ENCODE data around the gene TPO.

TPO gene

GRCh38 chr2:1546901-1547300, 133.6 kb downstream of the TPO start:
- Mint-ChIP-seq H3K27me3 (no peaks in the 10 kb centered on the region), H3K4me3 (no peak overlapping the region), H3K4me1 (ENCODE audit: low read depth) (peaks cover 6% of the 10 kb centered on the region), H3K9me3 (ENCODE audit: low read depth) (no peaks in the 10 kb centered on the region), H3K36me3 (no peaks in the 10 kb centered on the region), H3K27ac (no peak overlapping the region)

GRCh38 chr2:1548910-1549673, 135.8 kb downstream of the TPO start:
- Mint-ChIP-seq H3K4me3 (no peak overlapping the region), H3K27me3 (peaks cover 1% of the 10 kb centered on the region), H3K9me3 (ENCODE audit: low read depth) (no peaks in the 10 kb centered on the region), H3K36me3 (no peaks in the 10 kb centered on the region), H3K27ac (no peak overlapping the region), H3K4me1 (ENCODE audit: low read depth) (peaks cover 6% of the 10 kb centered on the region)

GRCh38 chr2:1550076-1550475, 136.8 kb downstream of the TPO start:
- no peaks in the 10 kb centered on the region for H3K9me3 Mint-ChIP-seq (ENCODE audit: low read depth)
- H3K4me1 Mint-ChIP-seq (ENCODE audit: low read depth) = peaks cover 6% of the 10 kb centered on the region
- H3K27ac Mint-ChIP-seq = no peak overlapping the region
- no peak overlapping the region for H3K4me3 Mint-ChIP-seq
- peaks cover 1% of the 10 kb centered on the region for H3K27me3 Mint-ChIP-seq
- H3K36me3 Mint-ChIP-seq = no peaks in the 10 kb centered on the region

DNA sequence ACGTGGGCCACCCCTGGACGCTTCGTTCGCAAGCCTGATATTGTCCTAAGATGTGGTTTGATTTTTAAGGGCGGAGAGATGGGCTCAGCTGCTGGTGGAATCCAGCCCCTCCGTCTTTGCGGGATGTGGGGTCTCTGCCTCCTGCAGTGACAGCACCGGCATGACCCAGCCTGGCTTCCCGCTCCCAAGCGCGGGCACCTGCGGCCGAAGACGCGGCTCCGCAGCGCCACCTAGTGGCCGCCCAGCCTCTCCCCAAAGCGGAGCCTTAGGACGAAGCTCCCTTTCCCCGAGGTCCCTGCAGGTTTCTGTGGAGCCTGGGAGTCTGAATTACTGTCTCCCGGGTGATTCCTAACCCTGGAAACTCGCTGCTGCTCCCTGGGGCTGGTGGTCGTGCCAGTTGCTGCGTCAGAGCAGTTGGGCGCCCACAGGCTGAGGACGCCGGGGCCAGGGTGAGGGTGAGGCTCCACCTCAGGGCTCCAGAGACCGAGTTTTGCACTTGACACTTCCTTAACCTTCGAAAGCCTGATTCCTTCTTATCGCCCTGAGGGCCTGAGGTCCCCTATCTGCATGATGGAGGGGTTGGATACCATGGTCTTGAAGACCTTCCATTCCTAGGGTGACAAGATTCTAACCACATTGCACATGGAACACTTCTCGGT, 137.5 kb downstream of the TPO start:
- H3K9me3 Mint-ChIP-seq (ENCODE audit: low read depth) = no peaks in the 10 kb centered on the region
- H3K27ac Mint-ChIP-seq = no peak overlapping the region
- H3K4me3 Mint-ChIP-seq = no peak overlapping the region
- H3K27me3 Mint-ChIP-seq = peaks cover 1% of the 10 kb centered on the region
- H3K36me3 Mint-ChIP-seq = no peaks in the 10 kb centered on the region
- peaks cover 6% of the 10 kb centered on the region for H3K4me1 Mint-ChIP-seq (ENCODE audit: low read depth)

DNA sequence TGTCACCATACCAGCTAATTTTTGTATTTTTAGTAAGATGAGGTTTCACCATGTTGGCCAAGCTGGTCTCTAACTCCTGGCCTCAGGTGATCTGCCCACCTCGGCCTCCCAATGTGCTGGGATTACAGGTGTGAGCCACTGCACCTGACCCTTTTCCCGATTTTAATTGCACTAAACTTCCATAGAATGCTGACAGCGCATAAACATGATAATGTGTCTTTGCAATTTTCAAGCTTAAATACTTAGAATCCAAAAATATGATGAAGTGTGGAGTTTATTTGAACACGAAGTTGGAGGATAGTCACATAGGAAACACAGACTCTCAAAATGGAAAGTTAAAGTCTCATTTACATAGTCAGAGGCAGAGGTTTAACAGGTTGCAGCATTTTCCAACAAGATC, 138.6 kb downstream of the TPO start:
- no peak overlapping the region for H3K27ac Mint-ChIP-seq

DNA sequence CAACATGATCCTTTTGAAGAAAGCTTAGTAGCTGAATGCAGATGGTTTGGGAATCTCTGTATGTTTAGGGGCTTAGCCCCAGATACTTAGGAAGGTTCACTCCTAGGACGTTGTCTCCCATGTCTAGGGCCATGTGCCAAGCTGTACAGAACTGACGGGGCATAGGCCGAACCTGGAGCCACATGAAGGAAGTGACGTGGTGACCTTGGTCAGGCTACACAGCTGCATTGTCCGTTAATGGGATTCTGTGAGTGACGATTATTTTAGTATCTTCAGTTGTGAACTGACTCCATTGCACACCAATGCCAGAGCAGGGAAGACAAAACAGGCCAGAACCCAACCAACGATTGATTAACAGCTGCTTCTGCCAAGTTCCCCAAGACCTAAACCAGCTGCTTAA, 139.3 kb downstream of the TPO start:
- Mint-ChIP-seq H3K27me3 (peaks cover 1% of the 10 kb centered on the region), H3K27ac (no peak overlapping the region), H3K36me3 (no peaks in the 10 kb centered on the region), H3K9me3 (ENCODE audit: low read depth) (no peaks in the 10 kb centered on the region), H3K4me3 (no peak overlapping the region), H3K4me1 (ENCODE audit: low read depth) (peaks cover 1% of the 10 kb centered on the region)

More for the DNA sequence above, 138.6 kb downstream of the TPO start:
- H3K4me1 Mint-ChIP-seq (ENCODE audit: low read depth) = peaks cover 1% of the 10 kb centered on the region
- no peaks in the 10 kb centered on the region for H3K9me3 Mint-ChIP-seq (ENCODE audit: low read depth)
- H3K36me3 Mint-ChIP-seq = no peaks in the 10 kb centered on the region
- H3K4me3 Mint-ChIP-seq = no peak overlapping the region
- H3K27me3 Mint-ChIP-seq = peaks cover 1% of the 10 kb centered on the region

- Mint-ChIP-seq H3K27me3 (peaks cover 1% of the 10 kb centered on the region), H3K4me1 (ENCODE audit: low read depth) (peaks cover 1% of the 10 kb centered on the region), H3K9me3 (ENCODE audit: low read depth) (no peaks in the 10 kb centered on the region), H3K27ac (no peak overlapping the region), H3K4me3 (no peak overlapping the region), H3K36me3 (no peaks in the 10 kb centered on the region)
Measured at GRCh38 chr2:1553671-1554295, 140.5 kb downstream of the TPO start.

- peaks cover 1% of the 10 kb centered on the region for H3K27me3 Mint-ChIP-seq
- H3K4me3 Mint-ChIP-seq = no peak overlapping the region
- no peak overlapping the region for H3K27ac Mint-ChIP-seq
- peaks cover 2% of the 10 kb centered on the region for H3K4me1 Mint-ChIP-seq (ENCODE audit: low read depth)
- no peaks in the 10 kb centered on the region for H3K9me3 Mint-ChIP-seq (ENCODE audit: low read depth)
- H3K36me3 Mint-ChIP-seq = no peaks in the 10 kb centered on the region
Measured at GRCh38 chr2:1556286-1556685, 143.0 kb downstream of the TPO start.

DNA sequence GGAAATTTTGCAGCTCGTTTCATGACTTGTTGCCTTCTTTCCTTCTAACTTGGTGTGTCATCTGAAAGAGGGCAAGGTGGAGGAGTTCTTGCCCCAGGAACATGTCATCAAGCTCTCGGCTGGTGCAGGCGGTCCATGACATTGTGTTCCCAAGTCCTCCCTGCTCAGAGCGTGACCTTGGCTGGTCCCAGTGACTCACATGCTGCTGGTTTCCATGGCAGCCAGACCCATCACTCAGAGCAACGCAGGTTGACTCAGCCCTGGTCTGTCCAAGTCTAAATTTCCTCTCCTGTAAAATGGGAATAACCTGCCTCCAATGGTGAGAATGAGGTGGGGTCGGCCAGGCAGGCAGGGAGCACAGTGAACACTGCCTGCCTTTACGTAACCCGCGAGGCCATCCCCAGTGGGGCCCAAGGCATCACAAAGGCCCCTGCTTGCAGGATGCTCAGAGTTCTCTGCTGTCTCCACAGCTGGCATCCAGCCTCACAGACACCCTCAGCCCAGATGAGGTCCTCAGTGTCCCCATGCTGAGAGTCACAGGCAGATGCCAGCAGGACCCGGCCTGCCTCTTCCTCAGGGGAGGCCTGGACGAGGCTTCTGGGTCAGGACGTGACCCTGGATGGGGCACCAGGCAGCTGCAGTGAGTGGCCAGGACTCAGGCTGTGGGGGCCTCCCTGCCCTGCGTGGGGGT, 143.7 kb downstream of the TPO start:
- Mint-ChIP-seq H3K9me3 (ENCODE audit: low read depth) (no peaks in the 10 kb centered on the region), H3K27me3 (peaks cover 1% of the 10 kb centered on the region), H3K4me1 (ENCODE audit: low read depth) (peaks cover 2% of the 10 kb centered on the region), H3K27ac (no peak overlapping the region), H3K36me3 (no peaks in the 10 kb centered on the region), H3K4me3 (no peak overlapping the region)

GRCh38 chr2:1557467-1557820, 144.2 kb downstream of the TPO start:
- no peaks in the 10 kb centered on the region for H3K27me3 Mint-ChIP-seq
- H3K36me3 Mint-ChIP-seq = no peaks in the 10 kb centered on the region
- H3K9me3 Mint-ChIP-seq (ENCODE audit: low read depth) = no peaks in the 10 kb centered on the region
- H3K4me1 Mint-ChIP-seq (ENCODE audit: low read depth) = peaks cover 2% of the 10 kb centered on the region
- no peak overlapping the region for H3K4me3 Mint-ChIP-seq
- no peak overlapping the region for H3K27ac Mint-ChIP-seq

GRCh38 chr2:1559589-1560175, 146.4 kb downstream of the TPO start:
- Mint-ChIP-seq H3K4me1 (ENCODE audit: low read depth) (peaks cover 20% of the 10 kb centered on the region), H3K9me3 (ENCODE audit: low read depth) (no peaks in the 10 kb centered on the region), H3K27me3 (no peaks in the 10 kb centered on the region), H3K4me3 (no peak overlapping the region), H3K27ac (no peak overlapping the region), H3K36me3 (no peaks in the 10 kb centered on the region)

- no peaks in the 10 kb centered on the region for H3K36me3 Mint-ChIP-seq
- no peak overlapping the region for H3K27ac Mint-ChIP-seq
- H3K4me3 Mint-ChIP-seq = no peak overlapping the region
Measured at GRCh38 chr2:1561259-1561658, 148.0 kb downstream of the TPO start.

GRCh38 chr2:1561811-1562421, 148.7 kb downstream of the TPO start:
- Mint-ChIP-seq H3K4me1 (ENCODE audit: low read depth) (peaks cover 25% of the 10 kb centered on the region), H3K27ac (no peak overlapping the region), H3K36me3 (no peaks in the 10 kb centered on the region), H3K27me3 (no peaks in the 10 kb centered on the region), H3K4me3 (no peak overlapping the region), H3K9me3 (ENCODE audit: low read depth) (no peaks in the 10 kb centered on the region)

More at GRCh38 chr2:1561259-1561658, 148.0 kb downstream of the TPO start:
- Mint-ChIP-seq H3K27me3 (no peaks in the 10 kb centered on the region), H3K4me1 (ENCODE audit: low read depth) (peaks cover 23% of the 10 kb centered on the region), H3K9me3 (ENCODE audit: low read depth) (no peaks in the 10 kb centered on the region)

DNA sequence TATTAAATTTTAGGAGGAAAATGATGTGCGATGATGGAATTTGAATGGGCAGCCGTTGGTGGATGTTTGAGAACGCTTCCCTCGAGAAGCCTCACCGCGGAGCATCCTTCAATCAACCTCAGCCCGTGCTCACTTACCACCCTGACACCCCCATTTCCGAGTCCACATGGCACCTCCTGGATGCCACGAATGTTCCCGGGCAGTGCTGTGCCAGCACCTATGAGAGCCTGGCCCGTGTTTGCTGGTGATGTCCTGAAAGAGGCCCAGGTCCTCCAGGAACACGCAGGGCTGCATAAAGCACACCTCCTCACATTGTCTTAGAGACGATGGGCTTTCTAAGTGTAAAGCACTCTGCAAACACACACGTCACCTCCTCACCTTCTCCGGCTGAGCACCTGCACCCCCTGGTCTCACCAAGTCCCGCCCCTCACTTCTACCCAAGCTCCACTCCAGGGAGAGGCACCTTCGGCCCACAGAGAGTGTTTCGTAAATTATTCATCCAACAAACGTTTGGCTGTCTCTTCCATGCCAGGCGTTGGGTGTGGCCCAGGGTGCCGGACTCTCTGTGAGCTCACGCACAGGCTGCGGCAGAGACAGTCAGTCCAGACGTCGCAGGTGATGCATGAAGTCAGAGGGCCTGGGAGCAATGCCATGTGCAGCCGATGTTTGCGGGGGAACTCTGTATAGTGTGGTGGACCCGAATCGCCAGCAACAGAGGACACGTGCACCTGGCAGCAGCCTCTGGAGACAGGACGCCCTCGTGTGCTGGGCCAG, 150.0 kb downstream of the TPO start:
- peak overlapping the region; percentile 54 for H3K27ac Mint-ChIP-seq

More for the DNA sequence above, 150.0 kb downstream of the TPO start:
- H3K9me3 Mint-ChIP-seq (ENCODE audit: low read depth) = no peaks in the 10 kb centered on the region
- no peak overlapping the region for H3K4me3 Mint-ChIP-seq
- no peaks in the 10 kb centered on the region for H3K36me3 Mint-ChIP-seq
- H3K4me1 Mint-ChIP-seq (ENCODE audit: low read depth) = peaks cover 25% of the 10 kb centered on the region
- no peaks in the 10 kb centered on the region for H3K27me3 Mint-ChIP-seq

All from activated naive CD8-positive, alpha-beta T cell (primary cell).